GM20431 (cell line): Measurements from ENCODE around the gene TRIM26.
"Not testable (repeated sequence)": the region's sequence is repeated elsewhere in the genome, so short reads cannot be mapped to it uniquely, and the experiment has no call there.

Source experiments
- in situ Hi-C: fragments of 300-500 bp; cut with MseI, MboI; formaldehyde crosslinking; loops from one replicate; pipeline ENCODE4 v1.15.0; 2020; ENCODE audit warnings: low sequenced_read_pairs; ENCODE audit not compliant: unreplicated experiment

TRIM26 gene

DNA sequence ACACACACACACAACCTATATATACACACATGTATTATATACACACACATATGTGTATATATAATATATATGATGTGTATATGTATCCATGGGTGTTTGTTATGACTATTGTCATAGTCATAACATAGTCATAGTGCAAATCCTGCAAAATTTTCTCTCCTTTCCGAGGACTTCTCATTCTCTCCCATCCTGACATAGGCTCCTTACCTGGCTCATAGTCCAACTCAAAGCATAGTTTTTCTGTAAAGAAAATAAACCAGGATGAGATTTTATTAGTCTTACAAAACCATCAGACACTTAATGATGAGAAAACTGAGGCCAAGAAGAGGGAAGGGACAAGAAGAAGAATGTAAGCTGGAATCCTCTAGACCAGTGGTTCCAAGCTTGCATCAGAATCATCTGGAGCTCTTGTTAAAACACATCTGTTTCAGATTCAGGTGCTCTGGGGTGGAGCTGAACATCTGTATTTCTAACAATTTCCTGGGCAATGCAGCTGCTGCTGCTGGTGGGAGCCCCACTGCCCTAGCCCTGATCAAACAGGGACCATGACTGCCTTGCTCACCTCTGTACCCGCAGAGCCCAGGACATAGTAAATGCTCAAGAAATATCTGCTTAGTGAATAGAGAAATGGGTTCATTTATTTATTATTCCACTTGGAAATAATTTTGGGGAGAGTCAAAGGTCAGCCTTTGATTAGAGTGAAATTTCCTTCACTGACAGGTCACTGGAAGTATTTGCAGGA lies 57.5 kb downstream of the TRIM26 start:
- in situ Hi-C loops = no loop called here

DNA sequence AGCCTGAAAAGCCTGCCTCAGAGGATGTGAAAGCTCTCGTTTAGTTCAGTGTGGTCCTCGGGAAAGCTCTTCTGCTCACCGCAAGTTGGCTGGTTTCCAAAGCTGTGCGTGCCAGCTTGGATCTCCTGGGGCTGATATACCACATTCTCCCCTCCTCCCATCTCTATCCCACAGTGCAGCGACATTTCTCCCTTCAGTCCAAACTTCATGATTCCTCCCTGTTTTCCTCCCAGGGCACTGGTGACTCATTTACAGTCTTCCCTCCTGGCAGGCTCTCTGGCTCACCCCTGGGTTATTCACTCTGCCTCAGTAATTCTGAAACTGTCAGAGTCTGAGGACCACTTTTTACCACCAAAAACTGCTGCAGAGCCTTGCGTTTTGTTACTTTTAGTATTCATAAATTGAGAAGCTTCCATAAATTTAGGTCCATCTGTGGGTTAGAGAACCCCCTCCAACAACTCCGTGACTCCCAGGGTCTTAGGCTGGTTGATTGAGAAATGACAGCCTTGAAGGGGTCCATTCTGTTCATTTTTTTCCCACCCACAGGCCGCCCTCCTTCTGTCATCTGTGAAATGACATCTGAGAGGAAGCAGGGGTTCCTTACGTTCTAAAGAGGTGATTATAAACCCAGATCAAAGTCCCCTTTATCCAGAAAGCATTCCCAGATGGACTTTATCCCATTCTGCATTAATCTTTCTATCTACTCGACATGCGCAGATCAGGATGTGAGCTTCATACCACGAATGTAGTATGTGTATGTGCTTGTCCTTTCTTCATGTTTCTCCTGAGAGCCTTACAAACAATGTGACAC lies 58.3 kb downstream of the TRIM26 start:
- in situ Hi-C loops = no loop called here

DNA sequence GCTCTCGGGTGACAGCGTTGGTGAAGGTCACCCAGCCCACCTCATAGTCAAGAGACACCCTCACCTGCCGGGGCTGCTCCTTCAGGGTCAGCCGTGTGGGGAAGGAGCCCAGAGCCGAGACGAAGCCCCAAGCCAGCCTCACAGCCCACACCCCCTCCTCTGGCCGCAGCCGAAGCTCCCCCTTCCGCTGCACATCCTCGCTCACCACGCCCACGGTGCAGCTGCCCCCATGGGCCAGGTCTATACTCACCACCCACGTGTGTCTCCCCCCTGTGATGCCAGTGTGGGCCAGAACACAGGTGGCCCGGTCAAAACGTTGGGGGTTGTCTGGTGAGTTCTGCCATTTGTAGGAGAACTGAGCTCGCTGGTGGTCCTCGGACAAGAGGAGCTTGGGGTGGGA lies 59.1 kb downstream of the TRIM26 start:
- in situ Hi-C loops = no loop called here

DNA sequence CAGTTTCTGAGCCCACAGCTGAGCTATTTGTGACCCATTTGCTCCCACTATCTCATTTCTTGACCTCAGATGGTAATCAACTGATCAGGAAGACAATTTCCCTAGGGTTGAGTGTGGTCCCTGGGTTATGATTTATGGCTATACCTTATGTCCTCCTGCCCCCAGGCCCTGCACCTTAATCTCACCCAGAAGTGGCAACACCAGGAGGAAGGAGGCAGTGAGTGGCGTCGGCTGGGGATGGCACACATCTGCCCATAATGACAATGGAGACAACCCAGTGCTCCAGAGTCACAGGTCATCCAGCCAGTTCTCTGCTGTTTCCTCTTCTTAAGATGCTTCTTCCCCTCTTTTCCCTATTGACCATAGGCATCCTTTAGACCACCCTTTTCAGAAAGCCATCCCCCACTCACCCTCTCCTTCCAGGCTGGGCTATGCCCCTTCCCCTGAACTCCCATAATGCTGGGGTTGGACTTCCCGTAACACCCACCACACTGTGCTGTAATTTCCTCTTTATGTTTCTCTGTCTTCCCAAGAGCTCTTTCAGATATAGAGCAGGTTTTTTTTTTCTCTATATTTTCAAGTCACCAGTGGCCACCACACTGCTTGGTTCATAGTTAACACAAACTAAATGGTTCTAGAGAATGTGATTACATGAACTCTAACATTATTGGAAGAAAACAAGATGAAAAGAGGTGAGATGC lies 60.1 kb downstream of the TRIM26 start:
- in situ Hi-C loops = no loop called here

DNA sequence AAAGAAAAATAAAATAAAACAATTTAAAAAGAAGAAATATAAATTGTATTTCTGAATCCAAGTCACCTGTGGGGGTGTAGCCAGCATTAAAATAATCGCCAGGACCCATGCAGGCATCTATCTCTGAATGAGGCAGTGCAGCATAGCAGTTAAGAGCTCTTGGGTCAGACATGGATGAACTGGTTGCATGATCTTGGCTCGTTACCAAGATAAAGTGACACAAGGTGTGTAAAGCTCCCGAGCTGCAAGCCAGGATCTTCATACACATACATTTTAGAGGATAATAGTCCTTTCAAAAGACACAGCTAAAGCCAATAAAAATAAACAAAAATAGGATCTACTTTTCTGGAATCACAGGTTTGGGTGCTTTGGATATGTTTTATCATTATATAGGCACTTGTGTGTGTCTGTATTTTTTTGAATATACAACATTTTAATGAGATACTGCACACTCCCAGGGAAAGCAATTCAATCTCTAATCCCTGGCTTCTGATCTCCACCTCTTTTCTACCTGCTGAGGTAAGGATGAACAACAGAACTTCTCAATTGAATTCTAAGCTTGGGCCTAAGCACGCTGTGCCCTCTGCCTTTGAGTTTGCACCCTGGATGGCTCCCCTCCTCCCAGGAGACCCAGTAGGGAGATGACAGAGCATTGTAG lies 61.1 kb downstream of the TRIM26 start:
- in situ Hi-C loops = no loop called here

DNA sequence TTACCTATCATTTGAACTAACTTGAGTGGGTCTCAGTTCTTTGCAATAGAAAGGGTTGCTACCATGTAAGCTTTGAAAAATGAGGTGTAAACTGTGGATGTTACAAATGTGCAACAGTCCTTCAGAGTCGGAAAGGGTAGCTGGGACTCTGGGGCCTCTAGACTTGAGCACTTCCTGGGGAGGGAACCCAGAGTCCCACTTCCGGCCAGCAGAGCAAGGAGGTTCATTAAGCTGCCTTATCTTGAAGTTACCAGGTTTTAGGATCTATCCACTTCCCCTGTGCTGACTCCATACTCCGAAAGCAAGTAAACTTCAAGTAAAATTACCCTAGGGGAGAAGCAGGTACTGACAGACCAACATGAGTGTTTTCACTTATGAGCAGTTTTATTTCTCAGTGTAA lies 61.6 kb downstream of the TRIM26 start:
- in situ Hi-C loops = no loop called here

DNA sequence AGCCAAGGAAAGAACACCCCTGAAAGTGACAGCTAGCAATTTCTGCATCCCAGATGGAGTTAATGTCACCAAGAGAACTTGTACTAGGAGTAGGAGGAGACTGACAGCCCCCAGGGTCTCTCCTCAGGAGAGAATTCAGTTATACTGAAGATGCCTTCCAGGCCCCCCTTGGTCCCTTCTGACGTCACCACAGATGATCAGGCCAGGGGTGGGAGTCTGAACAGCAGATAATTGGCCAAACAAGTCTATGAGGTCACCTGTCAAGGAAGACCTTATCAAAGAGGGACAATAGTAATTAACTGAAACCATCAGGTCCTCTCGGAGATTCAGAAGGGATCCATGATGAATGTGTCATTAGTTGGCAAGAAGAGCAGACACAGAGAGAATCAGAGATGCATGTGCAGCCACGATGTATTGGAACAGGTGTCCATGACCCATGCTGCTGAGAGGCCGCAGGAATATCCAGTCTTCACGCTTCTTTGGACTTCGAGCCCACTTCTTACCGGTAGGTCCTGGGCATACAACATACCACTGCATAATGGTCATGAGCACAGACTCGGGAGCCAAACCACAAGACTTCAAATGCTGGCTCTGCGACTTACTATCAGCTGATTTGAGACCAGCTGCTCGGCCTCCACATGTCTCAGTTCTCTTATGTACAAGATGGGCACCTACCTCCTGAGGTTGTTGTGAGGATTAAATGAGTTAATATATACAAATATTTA lies 62.4 kb downstream of the TRIM26 start:
- in situ Hi-C loops = no loop called here

DNA sequence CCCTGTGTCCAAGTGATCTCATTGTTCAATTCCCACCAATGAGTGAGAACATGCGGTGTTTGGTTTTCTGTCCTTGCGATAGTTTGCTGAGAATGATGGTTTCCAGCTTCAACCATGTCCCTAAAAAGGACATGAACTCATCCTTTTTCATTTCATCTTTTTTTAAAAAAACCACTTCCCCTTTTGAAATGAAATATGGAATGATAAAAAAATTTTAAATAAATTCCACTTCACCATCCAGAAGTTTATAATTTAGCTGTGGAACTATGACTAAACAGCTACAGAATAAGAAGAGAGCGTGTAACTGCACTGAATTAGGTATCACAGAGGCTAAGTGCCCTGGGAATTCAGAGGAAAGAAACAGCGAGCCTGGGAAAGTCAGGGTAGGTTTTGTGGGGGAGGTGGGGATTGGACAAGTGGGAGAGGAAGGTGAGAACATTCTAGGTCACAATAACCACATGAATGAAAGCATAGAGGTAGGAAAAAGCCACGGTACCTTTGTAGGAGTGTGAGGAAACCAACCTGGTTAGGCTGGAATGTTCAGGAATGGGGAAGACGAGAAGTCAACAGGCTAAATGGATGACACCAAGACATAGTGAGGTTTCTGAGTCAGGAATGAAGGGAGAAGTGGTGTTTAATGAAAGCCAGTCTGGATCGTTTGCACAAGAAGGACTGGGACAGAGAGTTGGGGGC lies 63.2 kb downstream of the TRIM26 start:
- in situ Hi-C loops = no loop called here

DNA sequence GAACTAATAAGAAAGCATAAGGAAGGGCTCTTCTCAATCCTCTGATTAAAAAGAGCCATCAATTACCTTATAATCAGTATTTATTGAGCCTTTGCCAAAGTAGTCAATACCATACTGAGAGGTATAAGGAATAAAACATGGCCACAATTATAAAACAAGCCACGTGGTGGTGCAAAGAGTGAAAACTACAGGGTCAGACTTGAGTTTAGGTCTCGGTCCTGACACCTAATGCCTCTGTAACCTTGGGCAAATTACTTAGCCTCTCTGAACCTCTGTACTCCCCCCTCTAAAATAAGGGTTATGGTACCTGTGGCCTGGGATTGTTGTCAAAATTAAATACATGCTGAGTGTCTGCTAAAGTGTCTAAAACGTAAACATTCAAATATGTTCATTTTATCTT lies 64.0 kb downstream of the TRIM26 start:
- in situ Hi-C loops = no loop called here

DNA sequence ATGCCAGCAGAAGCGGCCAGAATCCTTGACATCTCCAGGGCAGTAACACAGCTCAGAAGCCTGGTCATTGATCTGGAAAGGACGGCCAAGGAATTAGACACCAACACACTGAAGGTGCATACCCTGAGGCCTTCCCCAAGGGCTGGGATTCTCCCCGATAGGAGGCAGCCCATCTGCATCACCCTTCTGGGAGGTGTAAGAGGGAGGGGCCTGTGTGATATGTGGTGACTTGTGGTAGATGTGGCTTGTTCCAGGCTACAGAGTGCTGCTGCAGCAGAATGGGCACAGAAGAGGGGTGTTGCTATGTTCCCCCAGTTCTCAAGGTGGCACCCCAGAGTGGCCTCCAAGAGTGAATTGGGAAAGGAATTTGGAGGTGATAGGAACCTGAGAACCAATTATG lies 66.1 kb downstream of the TRIM26 start:
- in situ Hi-C loops = no loop called here

DNA sequence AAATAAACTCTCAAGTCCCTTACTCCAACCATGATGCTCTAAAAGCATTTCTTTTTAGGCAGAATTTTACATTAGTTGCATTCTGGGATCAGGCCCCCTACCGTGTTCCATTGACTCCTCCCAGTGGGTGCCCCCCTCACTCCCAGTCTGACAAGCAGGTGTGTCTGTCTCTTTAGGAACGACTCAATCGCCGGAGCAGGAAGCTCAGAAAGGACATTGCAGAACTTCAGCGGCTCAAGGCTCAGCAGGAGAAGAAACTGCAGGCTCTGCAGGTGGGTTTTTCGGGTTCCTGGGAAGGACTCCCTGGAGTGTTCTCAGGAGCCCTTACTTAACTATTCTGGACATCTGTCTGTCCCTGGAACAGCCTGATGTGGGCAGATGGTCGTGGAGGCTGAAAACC lies 67.4 kb downstream of the TRIM26 start:
- in situ Hi-C loops = no loop called here

DNA sequence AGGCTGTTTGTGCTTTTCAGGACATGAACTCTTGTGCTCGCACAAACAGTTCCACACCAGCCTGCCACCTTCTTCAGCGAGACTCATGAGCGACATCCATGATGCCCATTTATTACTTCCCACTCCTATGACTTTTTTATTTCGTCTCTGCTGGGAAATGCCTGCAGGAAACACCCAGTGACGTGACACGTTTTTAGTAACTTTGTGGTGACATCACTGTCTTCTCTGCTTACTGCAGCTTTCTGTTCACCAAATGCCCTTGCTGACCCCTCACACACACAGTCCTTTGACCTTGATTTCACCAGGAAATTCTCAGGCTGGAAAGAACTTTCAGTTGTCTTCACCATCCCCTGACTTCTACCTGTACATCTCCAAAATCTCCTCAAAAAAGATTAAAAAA lies 68.4 kb downstream of the TRIM26 start:
- in situ Hi-C loops = no loop called here

DNA sequence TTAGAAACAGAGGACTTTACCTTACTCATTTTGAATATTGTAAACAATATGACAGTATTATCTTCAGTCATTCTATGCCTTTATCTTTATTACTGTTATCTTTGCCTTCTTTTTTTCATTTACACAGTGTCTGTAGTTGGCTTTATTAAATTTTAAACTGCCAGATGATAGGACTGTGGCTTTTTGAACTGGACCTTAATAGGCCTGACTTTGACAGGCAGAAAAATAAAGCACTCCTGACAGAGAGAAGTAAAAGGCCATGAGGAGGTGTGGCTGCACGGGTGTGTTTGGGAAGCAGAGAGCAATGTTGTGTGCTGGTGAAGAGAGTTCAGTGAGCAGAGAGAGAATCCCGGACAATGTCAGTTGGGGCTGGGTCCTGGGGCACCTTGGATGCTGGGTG lies 69.4 kb downstream of the TRIM26 start:
- in situ Hi-C loops = no loop called here

DNA sequence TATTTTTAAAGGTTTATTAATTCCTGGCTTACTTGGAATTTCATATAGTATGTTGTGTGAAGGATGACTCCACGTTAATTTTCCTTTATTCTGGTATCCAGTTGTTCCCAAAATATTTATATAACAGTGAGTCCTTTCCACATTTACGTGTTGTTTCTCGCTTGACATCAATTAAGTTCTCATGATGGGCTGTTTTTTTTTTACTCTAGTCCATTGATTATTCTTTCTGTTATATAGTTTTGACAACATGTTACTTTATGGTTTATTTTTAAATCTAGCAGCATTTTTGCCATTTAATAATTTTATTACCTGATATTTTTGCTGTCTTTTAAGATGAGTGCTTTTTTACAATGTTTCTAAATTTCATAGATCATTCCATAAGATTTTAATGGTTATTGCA lies 70.5 kb downstream of the TRIM26 start:
- in situ Hi-C loops = no loop called here

DNA sequence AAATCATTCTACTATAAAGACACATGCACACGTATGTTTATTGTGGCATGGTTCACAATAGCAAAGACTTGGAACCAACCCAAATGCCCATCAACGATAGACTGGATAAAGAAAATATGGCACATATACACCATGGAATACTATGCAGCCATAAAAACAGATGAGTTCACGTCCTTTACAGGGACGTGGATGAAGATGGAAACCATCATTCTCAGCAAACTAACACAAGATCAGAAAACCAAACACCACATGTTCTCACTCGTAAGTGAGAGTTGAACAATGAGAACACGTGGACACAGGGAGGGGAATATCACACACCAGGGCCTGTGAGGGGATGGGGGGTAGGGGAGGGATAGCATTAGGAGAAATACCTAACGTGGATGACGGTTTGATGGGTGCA lies 73.0 kb downstream of the TRIM26 start:
- in situ Hi-C loops = not testable (repeated sequence)

DNA sequence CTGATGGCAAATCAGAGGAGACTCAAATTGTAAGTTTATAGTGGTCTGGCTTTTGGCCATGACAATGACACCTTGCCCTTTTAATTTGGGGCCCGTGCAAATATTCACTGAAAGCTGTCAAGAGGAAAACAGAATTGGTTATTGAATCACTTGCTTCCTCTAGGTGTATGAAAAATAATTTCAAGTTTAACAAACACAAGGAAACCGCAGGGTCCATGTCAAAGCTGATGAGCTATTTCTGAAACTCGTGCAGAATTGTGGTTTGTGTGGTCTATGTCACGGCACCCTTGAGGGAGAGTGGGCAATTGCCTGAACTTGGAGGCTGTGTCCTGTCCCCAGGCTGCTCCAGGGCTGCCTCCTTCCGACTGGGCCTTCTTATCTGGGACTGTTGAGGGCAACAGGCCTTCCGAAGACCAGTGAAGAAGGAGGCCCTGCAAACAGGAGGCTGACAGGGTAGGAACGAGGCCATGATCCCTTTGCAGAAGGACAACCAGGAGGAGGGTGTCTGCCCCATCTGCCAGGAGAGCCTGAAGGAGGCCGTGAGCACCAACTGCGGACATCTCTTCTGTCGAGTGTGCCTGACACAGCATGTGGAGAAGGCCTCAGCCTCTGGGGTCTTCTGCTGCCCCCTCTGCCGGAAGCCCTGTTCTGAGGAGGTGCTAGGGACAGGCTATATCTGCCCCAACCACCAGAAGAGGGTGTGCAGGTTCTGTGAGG lies 76.5 kb downstream of the TRIM26 start:
- in situ Hi-C loops = no loop called here

DNA sequence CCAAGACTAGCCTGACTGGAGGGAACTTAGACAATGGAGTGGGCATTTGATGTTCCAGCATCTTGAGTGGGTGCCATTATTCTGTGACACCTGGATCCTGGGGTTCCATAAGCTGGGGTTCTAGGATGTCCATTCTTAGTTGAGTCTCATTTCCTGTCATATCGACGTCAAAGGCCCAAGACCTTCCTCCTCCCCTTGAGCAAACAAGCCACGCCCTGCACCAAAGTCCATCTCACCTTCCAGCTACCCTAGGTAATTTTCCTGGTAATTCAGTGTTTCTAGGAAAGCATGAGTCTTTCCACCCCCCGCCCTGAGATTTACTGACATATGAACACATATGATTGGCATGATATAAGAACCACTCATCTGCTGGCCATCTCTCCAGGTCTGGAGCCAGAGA lies 77.4 kb downstream of the TRIM26 start, which contains the start of gene TRIM40:
TRIM40 (plus strand) TSS at position 384 of the 400 bp plus-strand sequence. CDS start 897 bp downstream, outside the sequence.
- in situ Hi-C loops = no loop called here

DNA sequence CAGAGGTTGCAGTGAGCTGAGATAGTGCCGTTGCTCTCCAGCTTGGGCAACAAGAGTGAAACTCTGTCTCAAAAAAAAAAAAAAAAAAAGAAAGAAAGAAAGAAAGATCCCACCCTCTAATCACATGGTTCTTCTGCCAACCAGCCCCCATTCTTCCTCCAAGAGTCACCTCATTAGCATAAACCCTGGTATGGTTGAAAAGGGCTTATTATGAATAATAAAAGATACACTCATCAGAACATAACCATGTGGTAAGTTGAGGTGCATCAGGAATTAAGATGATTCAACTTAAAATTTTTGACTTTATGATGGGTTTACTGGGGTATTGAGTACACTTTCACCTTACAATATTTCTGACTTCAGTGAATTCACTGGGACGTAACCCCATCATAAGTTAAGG lies 78.1 kb downstream of the TRIM26 start:
- in situ Hi-C loops = no loop called here
